GM20000 (cell line): ENCODE results near the gene KRT35.

Experiments
- DNase-seq: peaks from one replicate; pipeline ENCODE4 v3.0.0; 2012; ENCODE audit warnings: low spot score
- CTCF ChIP-seq: IDR thresholded peaks from 2 replicates; pipeline ENCODE4 v1.5.1; 2012; ENCODE audit warnings: mild to moderate bottlenecking, control low read depth; ENCODE audit errors: extremely low read depth, missing control alignments

KRT35 gene

GRCh38 chr17:41518031-41518430, 37.1 kb upstream of the KRT35 start:
- DNase-seq: no peak
- no peak for TF ChIP-seq CTCF

DNA sequence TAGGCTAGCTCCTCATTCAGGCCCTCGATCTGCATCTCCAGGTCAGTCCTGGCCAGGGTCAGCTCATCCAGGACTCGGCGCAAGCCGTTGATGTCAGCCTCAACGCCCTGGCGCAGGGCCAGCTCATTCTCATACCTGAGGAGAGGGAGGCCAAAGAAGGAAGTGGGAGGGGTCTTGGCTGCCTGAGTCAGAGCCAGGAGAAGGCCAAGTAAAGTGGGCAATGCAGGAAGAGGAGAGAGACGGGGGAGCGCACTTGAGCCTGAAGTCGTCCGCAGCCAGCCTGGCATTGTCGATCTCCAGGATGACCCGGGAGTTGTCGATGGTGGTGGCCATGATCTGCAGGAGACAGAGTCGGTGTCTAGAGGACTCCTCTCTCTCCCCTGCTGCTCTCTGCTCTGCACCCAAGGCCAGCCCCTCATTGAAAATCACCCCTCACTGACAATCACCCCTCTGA, 35.9 kb upstream of the KRT35 start:
- TF ChIP-seq CTCF: no peak
- no peak for DNase-seq

GRCh38 chr17:41516147-41516829, 35.3 kb upstream of the KRT35 start:
- TF ChIP-seq CTCF: no peak
- no peak for DNase-seq

GRCh38 chr17:41513168-41513547, 32.2 kb upstream of the KRT35 start:
- TF ChIP-seq CTCF: no peak

DNA sequence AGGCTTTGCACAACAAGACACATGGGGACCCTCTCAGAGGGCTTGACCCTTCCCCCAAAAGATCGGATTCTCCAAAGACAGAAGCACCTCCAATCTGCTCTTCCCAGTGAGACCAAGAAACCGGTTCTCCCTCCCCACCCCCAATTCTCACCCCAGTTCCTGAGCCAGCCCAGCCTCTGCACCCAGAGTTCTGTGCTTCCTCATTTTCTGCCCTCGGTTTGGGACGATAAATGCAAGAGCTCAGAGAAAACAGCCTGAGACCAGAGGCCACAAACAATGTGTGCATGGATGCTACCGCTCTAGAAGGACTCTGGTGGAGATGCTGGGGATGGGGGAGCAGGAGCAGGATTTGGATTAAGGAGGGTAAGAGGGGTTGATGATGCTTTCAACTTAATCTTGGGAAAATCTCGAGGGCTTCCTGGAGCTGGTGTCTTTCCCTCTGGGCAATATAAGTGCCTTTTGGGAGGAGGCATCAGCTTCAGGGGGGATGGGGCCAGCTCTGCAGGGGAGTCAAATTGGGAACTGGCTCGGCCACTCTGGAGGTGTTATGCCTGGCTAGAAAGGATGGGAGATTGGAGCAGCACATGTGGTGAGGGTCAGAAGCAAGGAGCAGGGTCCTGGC, 31.7 kb upstream of the KRT35 start:
- no peak for DNase-seq
- no peak for TF ChIP-seq CTCF

More at GRCh38 chr17:41513168-41513547, 32.2 kb upstream of the KRT35 start:
- DNase-seq: no peak

GRCh38 chr17:41511716-41512115, 30.8 kb upstream of the KRT35 start:
- no peak for DNase-seq

More at GRCh38 chr17:41511716-41512115, 30.8 kb upstream of the KRT35 start:
- TF ChIP-seq CTCF: no peak
